Adrenal gland (tissue), 5 donors: ENCODE measurements around the gene MYRFL.

Experiments used
- CTCF ChIP-seq, 6 experiments: fragments of 450-650 bp in 4 of 6; fragments of 200-600 bp in 2 of 6; sonication (generic) in 1 of 6; IDR thresholded peaks; 1 replicate in 5 of 6; 2 replicates in 1 of 6; pipeline versions ENCODE4 v1.5.1 to v1.8.0; 2016 to 2021; ENCODE audit warnings: antibody characterized with exemption in 6 of 6, mild to moderate bottlenecking in 2 of 6, moderate library complexity in 1 of 6
- POLR2A ChIP-seq, 2 donors: fragments of 450-650 bp; IDR thresholded peaks; one replicate each; pipeline ENCODE4 v1.6.1; 2017; ENCODE audit warnings: antibody characterized with exemption in 2 of 2, mild to moderate bottlenecking in 2 of 2, moderate library complexity in 1 of 2
- donor health status: DM: no; HTN: no; CAD: no.

DNA sequence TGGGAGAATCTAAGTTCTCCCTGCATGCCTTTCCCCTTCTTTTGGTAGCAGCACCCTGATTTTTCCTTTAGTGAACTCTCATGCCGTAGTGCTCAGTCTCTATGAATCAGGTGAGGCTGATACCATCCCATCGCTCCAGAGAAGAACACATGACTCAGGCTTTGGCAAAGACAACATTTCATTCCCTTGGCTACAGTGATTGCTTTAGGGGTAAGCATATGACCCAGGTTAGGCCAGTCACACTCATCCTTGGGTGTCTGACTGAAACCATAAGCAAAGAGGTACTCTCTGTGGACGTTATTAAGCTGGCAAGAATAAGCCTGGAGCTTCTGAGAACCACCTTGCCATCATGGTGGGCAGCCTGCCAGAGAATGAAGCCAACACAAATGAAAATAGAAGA lies 141.8 kb downstream of the MYRFL start:
- no peak for TF ChIP-seq POLR2A (IDR thresholded peaks at IDR 0.05)
- TF ChIP-seq CTCF (IDR thresholded peaks at IDR 0.05), result no peak
